Ishikawa (cell line): ENCODE results near the gene MYBPC1.

Experiments used
- CREB1 ChIP-seq: IDR thresholded peaks from 2 replicates; pipeline ENCODE4 v1.6.1; 2012; ENCODE audit warnings: low read depth
- EP300 ChIP-seq: IDR thresholded peaks from 2 replicates; pipeline ENCODE4 v1.6.1; 2012; ENCODE audit warnings: borderline replicate concordance
- RAD21 ChIP-seq: IDR thresholded peaks from 2 replicates; pipeline ENCODE4 v1.6.1; 2012; ENCODE audit warnings: low read depth
- TEAD4 ChIP-seq: IDR thresholded peaks from 2 replicates; pipeline ENCODE4 v1.6.1; 2012
- YY1 ChIP-seq: IDR thresholded peaks from 2 replicates; pipeline ENCODE4 v1.6.1; 2012; ENCODE audit warnings: low read depth
- TF ChIP-seq, protein P1 (sequence below): IDR thresholded peaks from 2 replicates; pipeline ENCODE4 v1.6.1; 2012; ENCODE audit warnings: low read depth, mild to moderate bottlenecking

- TF ChIP-seq RAD21 (no peak), CREB1 (no peak), EP300 (no peak), TEAD4 (no peak), YY1 (no peak)
- TF ChIP-seq, protein P1, sequence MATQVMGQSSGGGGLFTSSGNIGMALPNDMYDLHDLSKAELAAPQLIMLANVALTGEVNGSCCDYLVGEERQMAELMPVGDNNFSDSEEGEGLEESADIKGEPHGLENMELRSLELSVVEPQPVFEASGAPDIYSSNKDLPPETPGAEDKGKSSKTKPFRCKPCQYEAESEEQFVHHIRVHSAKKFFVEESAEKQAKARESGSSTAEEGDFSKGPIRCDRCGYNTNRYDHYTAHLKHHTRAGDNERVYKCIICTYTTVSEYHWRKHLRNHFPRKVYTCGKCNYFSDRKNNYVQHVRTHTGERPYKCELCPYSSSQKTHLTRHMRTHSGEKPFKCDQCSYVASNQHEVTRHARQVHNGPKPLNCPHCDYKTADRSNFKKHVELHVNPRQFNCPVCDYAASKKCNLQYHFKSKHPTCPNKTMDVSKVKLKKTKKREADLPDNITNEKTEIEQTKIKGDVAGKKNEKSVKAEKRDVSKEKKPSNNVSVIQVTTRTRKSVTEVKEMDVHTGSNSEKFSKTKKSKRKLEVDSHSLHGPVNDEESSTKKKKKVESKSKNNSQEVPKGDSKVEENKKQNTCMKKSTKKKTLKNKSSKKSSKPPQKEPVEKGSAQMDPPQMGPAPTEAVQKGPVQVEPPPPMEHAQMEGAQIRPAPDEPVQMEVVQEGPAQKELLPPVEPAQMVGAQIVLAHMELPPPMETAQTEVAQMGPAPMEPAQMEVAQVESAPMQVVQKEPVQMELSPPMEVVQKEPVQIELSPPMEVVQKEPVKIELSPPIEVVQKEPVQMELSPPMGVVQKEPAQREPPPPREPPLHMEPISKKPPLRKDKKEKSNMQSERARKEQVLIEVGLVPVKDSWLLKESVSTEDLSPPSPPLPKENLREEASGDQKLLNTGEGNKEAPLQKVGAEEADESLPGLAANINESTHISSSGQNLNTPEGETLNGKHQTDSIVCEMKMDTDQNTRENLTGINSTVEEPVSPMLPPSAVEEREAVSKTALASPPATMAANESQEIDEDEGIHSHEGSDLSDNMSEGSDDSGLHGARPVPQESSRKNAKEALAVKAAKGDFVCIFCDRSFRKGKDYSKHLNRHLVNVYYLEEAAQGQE = no peak
Measured at GRCh38 chr12:101590383-101590782, 4.4 kb upstream of the MYBPC1 start.
